Ishikawa (cell line): ENCODE results near the gene RRH.

Experiments used
- EGR1 ChIP-seq: IDR thresholded peaks from 2 replicates; pipeline ENCODE4 v1.6.1; 2012
- EP300 ChIP-seq: IDR thresholded peaks from 2 replicates; pipeline ENCODE4 v1.6.1; 2012; ENCODE audit warnings: borderline replicate concordance
- FOXM1 ChIP-seq: IDR thresholded peaks from 2 replicates; pipeline ENCODE4 v1.6.1; 2012; ENCODE audit warnings: low read depth, borderline replicate concordance
- MAX ChIP-seq: IDR thresholded peaks from 2 replicates; pipeline ENCODE4 v1.6.1; 2012
- NFIC ChIP-seq: IDR thresholded peaks from 2 replicates; pipeline ENCODE4 v1.6.1; 2012
- RAD21 ChIP-seq: IDR thresholded peaks from 2 replicates; pipeline ENCODE4 v1.6.1; 2012; ENCODE audit warnings: low read depth
- REST ChIP-seq: IDR thresholded peaks from 2 replicates; pipeline ENCODE4 v1.6.1; 2012; ENCODE audit warnings: low read depth, mild to moderate bottlenecking
- TCF12 ChIP-seq: IDR thresholded peaks from 2 replicates; pipeline ENCODE4 v1.6.1; 2012; ENCODE audit warnings: low read depth
- TEAD4 ChIP-seq: IDR thresholded peaks from 2 replicates; pipeline ENCODE4 v1.6.1; 2012
- USF1 ChIP-seq: IDR thresholded peaks from 2 replicates; pipeline ENCODE4 v1.6.1; 2012
- YY1 ChIP-seq: IDR thresholded peaks from 2 replicates; pipeline ENCODE4 v1.6.1; 2012; ENCODE audit warnings: low read depth
- ZBTB7A ChIP-seq: IDR thresholded peaks from 2 replicates; pipeline ENCODE4 v1.6.1; 2012; ENCODE audit warnings: low read depth

RRH gene

GRCh38 chr4:109798866-109799265, 28.9 kb upstream of the RRH start:
- TF ChIP-seq USF1 (no peak), RAD21 (no peak), REST (no peak), EGR1 (no peak), TEAD4 (no peak), ZBTB7A (no peak), MAX (no peak), NFIC (no peak), FOXM1 (no peak)

GRCh38 chr4:109801099-109801789, 26.5 kb upstream of the RRH start:
- no peak for TF ChIP-seq NFIC
- TF ChIP-seq YY1 = no peak
- TF ChIP-seq USF1 = no peak
- no peak for TF ChIP-seq FOXM1
- no peak for TF ChIP-seq TEAD4

- TF ChIP-seq NFIC (peak; percentile 35; the same call in 1 of the 2 replicates), REST (no peak)
These were observed 25.9 kb upstream of the RRH start, which contains the start of gene CFI for GRCh38 chr4:109801895-109802319. TSS of gene CFI (minus strand) at chr4:109801999. CDS start at chr4:109801971, 28 bp downstream.

GRCh38 chr4:109803924-109804571, 23.7 kb upstream of the RRH start:
- no peak for TF ChIP-seq TEAD4
- no peak for TF ChIP-seq REST
- TF ChIP-seq YY1 = no peak
- no peak for TF ChIP-seq TCF12
- TF ChIP-seq RAD21 = peak; percentile 70
- no peak for TF ChIP-seq EGR1
- TF ChIP-seq ZBTB7A = no peak
- no peak for TF ChIP-seq EP300

- TF ChIP-seq REST (0 out of 2 replicates have a peak, but pooled peaks have one; percentile 24), EGR1 (no peak)
These were observed 18.1 kb upstream of the RRH start for GRCh38 chr4:109809655-109810054.
